CD1c-positive myeloid dendritic cell (primary cell): ENCODE results near the gene CLTB.
"Not testable (repeated sequence)": the region's sequence is repeated elsewhere in the genome, so short reads cannot be mapped to it uniquely, and the experiment has no call there.

Experiments used
- DNase-seq: peaks from one replicate; pipeline ENCODE4 v3.0.0-alpha.2; 2016; ENCODE audit errors: extremely low spot score

CLTB gene, protein sequence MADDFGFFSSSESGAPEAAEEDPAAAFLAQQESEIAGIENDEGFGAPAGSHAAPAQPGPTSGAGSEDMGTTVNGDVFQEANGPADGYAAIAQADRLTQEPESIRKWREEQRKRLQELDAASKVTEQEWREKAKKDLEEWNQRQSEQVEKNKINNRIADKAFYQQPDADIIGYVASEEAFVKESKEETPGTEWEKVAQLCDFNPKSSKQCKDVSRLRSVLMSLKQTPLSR

DNA sequence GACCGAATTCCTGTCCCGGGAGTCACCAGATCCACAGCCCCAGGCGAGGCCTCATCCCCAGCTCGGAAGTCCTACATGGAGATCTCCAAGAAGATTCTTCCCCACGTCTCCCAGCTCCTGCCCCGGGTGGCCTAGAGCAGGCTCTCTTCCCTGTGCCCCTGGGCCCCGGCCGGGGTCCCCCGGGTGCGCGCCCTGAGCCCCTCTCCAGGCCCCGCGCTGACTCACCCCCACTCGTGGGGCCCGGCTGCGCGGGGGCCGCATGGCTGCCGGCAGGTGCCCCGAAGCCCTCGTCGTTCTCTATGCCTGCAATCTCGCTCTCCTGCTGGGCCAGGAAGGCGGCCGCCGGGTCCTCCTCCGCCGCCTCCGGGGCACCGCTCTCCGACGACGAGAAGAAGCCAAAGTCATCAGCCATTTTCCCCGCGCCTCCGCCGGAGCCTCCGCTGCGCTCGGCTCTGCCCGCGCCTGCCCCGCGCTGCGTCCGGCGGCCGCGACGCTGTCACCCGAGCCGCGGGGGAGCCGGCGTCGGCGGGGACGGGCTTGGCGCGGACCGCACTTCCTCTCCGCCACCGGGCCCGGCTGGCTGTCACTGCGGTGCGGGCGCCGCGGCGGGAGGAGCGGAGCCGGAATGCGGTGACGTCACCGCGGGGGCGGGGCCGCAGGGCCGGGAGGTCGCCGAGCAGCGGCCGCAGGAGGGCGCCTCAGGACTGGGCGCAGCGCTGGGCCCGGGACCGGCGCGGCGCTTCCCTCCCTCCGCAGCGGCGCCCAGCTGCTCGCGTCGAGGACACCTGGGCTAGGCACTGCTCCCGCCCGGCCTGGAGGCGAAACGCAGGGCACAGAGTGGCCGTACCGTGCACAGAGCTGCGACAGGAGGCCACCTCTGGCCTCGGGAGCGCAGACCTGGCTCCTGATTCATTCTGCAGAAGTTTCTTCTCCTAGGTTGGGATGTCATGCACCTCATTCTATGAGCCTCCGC lies at the start of gene CLTB:
CLTB (minus strand) TSS at position 588 of the 973 bp plus-strand sequence; CDS start at position 412, 176 bp downstream.
- peak; percentile 97 for DNase-seq

DNA sequence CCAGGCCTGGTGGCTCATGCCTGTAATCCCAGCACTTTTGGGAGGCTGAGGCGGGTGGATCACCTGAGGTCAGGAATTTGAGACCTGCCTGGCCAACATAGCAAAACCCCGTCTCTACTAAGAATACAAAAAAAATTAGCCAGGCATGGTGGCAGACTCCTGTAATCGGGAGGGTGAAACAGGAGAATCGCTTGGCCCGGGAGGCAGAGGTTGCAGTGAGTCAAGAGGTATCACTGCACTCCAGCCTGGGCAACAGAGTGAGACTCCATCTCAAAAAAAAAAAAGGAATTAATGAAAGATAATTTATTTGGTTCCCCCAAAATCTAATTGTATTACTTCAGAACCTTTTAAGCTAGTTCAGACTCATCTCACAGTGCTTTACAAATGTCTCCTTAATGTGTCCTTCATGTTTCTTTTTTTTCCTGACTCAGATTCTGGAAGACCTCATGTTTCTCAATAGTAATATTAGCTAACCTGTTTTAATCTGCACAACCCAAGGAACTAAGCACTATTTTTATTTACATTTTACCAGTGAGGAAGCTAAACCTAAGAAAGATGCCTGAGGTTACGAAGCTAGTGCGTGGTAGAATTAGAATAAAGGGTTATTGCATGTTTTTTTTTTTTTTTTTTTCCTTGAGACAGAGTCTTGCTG lies 46.9 kb upstream of the CLTB start:
- DNase-seq = no peak

DNA sequence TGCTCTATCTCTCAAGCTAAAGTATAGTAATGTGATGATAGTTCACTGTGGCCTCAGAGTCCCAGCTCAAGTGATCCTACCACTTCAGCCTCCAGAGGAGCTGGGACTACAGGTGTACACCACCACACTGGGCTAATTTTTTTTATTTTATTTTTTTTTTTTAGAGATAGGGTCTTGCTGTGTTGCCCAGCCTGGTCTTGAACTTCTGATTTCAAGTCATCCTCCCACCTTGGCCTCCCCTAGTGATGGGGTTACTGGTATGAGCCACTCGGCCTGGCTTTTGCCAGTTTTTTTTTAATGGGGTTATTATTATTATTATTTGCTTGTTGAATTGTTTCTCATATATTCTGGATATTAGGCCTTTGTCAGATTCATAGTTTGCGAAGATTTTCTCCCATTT lies 45.0 kb upstream of the CLTB start:
- DNase-seq = no peak

DNA sequence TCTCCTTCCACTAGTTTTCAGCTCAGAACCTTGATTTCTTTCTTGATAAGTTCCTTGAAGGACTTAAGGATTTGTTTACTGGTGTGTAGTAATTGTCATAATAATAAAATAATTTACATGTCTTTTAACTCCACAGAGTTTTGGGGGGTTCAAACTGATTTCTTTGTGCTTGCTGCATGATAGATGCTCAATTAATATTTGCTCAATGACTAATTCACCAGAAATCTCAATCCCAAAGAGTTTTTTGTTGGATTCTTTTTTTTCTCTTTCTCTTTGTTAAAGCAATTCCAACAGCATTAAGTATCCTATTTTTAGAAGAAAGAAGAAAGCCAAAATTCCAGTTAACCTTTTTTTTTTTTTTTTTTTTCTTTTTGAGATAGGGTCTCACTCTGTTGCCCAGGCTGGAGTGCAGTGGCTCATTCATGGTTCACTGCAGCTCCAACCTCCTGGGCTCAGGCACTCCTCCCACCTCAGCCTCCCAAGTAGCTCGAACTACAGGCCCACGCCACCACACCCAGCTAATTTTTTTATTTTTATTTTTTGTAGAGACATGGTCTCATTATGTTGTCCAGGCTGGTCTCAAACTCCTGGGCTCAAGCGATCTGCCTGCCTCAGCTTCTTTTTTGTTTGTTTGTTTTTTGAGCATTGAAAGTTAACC lies 42.7 kb upstream of the CLTB start:
- DNase-seq = no peak

- no peak for DNase-seq
Measured at GRCh38 chr5:176454724-176455394, 38.5 kb upstream of the CLTB start.

GRCh38 chr5:176450077-176450476 lies 33.7 kb upstream of the CLTB start:
- no peak for DNase-seq

DNA sequence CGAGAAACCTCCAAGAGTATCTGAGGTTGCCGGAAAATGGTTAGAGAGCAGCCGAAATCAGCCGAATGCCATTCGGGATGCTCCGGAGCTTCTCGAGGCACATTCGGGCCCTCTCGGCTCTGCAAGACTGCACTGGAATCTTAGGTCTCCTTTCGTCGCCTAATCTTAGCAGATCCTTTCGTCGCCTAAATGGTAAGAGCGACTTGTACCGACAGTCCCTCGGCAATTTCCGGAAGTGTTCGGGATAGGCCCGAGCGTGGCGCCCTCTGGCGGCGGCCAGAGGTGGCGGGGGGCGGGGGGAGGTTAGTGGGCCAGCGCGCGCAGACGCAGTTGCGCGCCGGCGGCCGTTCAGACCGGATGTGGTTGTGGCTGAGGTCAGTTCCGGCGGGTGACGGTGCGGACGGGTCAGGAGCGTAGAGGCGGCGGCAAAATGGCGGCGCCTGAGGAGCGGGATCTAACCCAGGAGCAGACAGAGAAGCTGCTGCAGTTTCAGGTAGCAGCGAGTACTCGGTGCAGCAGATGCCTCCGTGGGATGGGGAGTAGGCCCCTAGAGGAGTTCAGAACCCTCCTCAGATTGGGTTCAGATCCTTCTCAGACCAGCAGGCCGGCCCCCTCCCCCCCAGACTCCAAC lies 31.8 kb upstream of the CLTB start, which contains the start of gene FAF2:
FAF2 (plus strand) TSS at position 408 of the 631 bp plus-strand sequence; CDS start at position 431, 23 bp downstream.
- DNase-seq = peak; percentile 98

- no peak for DNase-seq
Measured at GRCh38 chr5:176447591-176447977, 31.2 kb upstream of the CLTB start.

DNA sequence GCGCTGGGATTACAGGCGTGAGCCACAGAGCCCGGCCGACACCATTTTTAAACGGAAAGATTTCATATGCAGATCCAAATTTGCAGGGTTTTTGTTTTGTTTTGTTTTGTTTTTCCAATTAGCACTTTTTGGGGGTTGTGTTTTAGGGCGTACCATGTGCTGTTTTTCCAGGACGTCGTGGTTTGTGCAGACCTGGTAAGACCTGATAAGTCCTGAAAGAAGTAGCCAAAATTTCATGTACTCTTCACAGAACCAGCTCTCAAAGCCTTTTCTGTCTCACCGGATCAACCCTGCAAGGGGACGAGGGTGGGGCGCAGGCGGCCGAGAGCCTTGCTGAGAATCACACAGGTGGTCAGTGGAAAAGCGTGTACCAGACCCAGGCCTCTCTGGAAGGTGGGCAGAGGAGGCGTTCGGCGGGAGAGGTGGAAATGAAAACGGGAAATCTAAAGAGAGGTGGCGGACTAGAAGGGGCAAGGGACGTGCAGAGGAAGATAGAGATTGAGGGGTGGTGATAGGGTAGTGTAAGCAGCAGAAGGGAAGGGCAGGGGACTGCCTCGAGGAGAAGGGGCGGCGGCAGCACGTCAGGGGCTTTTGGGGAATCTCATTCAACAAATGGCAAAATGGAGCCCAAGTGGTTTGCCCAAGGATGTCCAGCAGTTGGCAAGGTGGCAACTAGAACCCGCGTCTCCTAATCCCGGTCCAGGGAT lies 30.7 kb upstream of the CLTB start:
- no peak for DNase-seq

DNA sequence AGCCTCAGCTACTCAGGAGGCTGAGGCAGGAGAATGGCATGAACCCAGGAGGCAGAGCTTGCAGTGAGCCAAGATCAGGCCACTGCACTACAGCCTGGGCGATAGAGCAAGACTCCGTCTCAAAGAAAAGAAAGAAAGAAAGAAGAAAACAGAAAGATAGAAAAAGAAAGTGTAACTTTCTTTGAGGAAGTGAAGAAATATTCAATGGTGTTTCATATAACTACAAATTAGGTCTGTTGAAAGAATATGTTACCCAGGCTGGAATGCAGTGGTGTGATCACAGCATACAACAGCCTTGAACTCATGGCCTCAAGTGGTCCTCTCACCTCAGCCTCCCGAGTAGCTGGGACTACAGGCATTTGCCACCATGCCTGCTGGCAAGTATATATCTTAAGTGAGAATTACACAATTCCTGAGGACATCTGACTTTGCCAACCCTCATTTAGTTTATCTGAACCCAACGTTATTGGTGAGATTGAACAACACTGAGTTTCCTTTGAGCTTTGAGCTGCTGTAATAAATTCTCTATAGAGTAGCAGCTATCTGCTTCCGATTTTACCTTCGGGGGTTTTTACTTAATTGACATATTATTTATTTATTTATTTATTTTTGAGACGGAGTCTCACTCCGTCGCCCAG lies 29.8 kb upstream of the CLTB start:
- no peak for DNase-seq

- no peak for DNase-seq
Measured at GRCh38 chr5:176444742-176445141, 28.4 kb upstream of the CLTB start.

DNA sequence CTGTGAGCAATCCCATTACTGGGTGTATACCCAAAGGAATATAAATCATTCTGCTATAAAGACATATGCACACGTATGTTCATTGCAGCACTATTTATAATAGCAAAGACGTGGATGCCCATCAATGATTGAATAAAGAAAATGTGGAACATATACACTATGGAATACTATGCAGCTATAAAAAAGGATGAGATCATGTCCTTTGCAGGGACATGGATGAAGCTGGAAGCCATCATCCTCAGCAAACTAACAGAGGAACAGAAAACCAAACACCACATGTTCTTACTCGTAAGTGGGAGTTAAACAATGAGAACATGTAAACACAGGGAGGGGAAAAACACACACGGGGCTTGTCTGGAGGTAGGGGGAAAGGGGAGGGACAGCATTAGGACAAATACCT lies 26.6 kb upstream of the CLTB start:
- not testable (repeated sequence) for DNase-seq

DNA sequence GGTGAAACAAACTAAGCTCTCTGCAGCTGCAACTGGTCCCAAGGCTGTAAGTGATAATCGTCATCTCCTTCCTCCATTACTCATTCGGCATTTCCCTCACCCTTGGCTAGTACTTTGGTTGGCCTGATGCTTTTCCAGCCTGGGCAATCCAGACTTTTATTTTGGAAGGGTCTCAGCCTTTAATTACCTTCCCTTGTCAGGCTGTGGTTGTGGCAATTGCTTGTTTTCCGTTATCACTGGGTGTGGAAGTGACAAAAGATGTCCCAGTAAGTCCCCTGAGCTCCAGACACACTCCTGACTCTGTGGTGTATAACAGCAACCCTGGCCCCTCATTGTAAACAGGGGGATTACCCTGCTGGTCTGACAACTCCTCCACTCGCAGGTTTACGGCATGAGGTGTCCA lies 25.6 kb upstream of the CLTB start:
- no peak for DNase-seq

GRCh38 chr5:176440927-176441706 lies 24.8 kb upstream of the CLTB start:
- DNase-seq = no peak

GRCh38 chr5:176438959-176439757 lies 22.8 kb upstream of the CLTB start:
- no peak for DNase-seq

DNA sequence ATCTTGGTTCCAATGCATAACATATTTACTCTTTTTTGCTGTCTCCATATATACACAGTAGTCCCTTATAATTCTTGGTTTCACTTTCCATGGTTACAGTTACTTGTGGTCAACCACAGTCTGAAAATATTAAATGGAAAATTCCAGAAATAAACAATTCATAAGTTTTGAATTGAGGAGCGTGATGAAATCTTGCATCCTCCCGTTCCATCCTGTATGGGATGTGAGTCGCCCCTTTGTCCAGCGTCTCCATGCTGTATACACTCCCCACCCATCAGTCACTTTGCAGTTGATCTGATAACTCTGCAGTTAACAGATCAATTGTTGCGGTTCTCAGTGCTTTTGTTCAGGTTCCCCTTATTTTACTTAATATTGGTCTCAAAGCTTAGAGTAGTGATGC lies 20.3 kb upstream of the CLTB start:
- DNase-seq = no peak

GRCh38 chr5:176432707-176433106 lies 16.4 kb upstream of the CLTB start:
- DNase-seq = no peak

DNA sequence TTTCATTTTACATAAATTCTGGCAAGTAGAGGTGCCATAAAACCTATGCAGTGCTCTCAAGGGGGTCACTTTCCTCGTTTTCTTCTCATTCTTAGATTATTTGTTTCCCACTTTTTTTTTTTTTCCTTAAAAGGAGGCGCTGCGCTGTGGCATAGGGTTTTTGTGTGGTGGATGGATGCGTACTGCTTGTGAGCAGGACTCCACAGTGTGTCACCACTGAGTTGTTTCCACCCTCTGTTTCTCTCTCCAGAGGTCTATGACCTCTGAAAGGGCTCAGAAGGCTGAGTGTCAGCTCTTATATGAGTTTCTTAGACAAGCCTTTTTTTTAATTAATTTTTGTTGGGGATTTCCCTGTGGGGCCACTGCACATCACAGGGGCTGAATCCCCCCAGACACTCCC lies 13.6 kb upstream of the CLTB start:
- DNase-seq = no peak
